Heart left ventricle (tissue), 13 donors: ENCODE data around the gene INHBC.

ENCODE experiments used
- CTCF ChIP-seq, 12 donors: fragments of 200-600 bp; sonication (generic) in 4 of 12; IDR thresholded peaks; one replicate each; pipeline versions ENCODE4 v1.5.0 to v1.8.0; 2018 to 2022; ENCODE audit warnings: antibody characterized with exemption in 12 of 12, mild to moderate bottlenecking in 5 of 12
- POLR2A ChIP-seq, 2 donors: fragments of 450-650 bp; IDR thresholded peaks; one replicate each; pipeline ENCODE4 v1.6.1; 2017; ENCODE audit warnings: antibody characterized with exemption in 2 of 2, mild to moderate bottlenecking in 2 of 2, moderate library complexity in 2 of 2
- donor health status: ischemic (EF 13 %, LVEDD 7.1; RV severe dilation, severe dysfunction).
- donor health status: DM: no; HTN: yes; CAD: no.
- donor health status: DM: no; HTN: no; CAD: no.
- donor health status: ischemic (EF 25% LVEDD 6.9; RV normal size, moderate dysfunction).
- donor health status: ischemic (EF 25% LVEDD 5.7; RV mildly dilated, moderate dysfunction).
- donor health status: ischemic (EF 35%, LVEDD 5.7; RV mildly dilated, moderate dysfunction).
- donor health status: nonischemic (EF 11% LVEDD 7.7; RV severe dilation, severe dysfunction).
- donor health status: DM: yes; HTN: yes; CAD: no.
- donor health status: PGD.
- donor health status: ischemic (EF 29% LVEDD 5.4; RV normal size, mild dysfunction).
- donor health status: nonischemic (EF 23%, LVEDD 6.1; RV moderate dilation, normal function).

GRCh38 chr12:57439762-57440266 is 5.2 kb downstream of the INHBC start:
- TF ChIP-seq CTCF (IDR thresholded peaks at IDR 0.05) = no peak
- TF ChIP-seq POLR2A (IDR thresholded peaks at IDR 0.05) = no peak
